ENCODE data around the gene CALCA. TPM values are rescaled to one million over a fixed set of nuclear protein-coding genes. Genes with fewer than 3 reads are reported as not detected.

Gene CALCA, protein sequence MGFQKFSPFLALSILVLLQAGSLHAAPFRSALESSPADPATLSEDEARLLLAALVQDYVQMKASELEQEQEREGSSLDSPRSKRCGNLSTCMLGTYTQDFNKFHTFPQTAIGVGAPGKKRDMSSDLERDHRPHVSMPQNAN
- total RNA-seq = not detected in 2 replicates

DNA sequence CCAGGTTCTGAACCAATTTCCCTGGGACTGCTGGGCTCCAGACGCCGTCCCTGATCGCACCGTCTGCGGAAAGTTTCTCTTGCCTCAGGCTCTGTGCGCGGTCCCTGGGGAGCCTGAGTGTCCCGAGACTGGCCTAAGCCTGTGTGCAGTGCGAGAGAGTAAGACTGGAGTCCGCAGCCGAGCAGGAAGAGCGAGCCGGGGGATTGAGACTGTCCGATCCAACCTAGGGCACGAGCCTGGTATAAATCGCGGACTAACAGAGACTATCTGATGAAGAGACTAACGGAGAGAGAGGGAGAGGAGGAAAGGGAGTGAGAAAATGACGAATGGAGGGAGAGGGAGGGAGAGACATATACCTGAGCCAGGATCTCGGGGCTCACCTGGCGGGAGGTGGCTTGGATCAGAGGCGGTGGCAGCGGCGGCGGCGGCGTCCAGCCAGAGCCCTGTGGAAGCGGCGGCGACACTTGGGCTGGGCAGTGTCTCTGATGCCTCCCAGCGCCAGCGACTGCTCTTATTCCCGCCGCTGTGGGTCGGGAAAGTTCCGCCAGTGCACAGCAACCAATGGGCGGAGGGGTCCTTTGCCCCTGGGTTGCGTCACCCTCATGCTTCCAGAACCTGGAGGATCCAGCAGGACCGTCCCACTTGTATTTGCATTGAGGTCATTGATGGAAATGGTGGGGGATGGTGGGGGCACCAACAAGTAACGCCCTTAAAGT is at the start of gene CALCA:
Gene CALCA (minus strand): TSS at position 487 of the 716 bp plus-strand sequence. CDS start 1,159 bp downstream, outside the sequence.

Other genes starting within 250 kb of the CALCA start
- gene CYP2R1, start 80.1 kb downstream of the CALCA start, total RNA-seq = 7.5 and 13.3 TPM in 2 replicates
- 0.76 and 3.1 TPM in 2 replicates for gene CALCB, start 101.2 kb upstream of the CALCA start, total RNA-seq
- gene INSC, start 142.6 kb upstream of the CALCA start, total RNA-seq = 0.79 TPM in 1 of 2 replicates, not detected in the other